Coronary artery (tissue), 2 donors: ENCODE measurements around the gene MDN1.

Source experiments
- DNase-seq: peaks from one replicate; pipeline ENCODE4 v3.0.0-alpha.2; 2017; ENCODE audit warnings: low spot score
- H3K27ac ChIP-seq, 2 donors: fragments of 200-600 bp; sonication (generic); one replicate each; pipeline ENCODE4 v1.5.1; 2016 to 2019
- H3K4me3 ChIP-seq: fragments of 200-600 bp; sonication (generic); 2 replicates; pipeline ENCODE4 v1.5.1; 2016; ENCODE audit warnings: mild to moderate bottlenecking, moderate library complexity
- TF ChIP-seq, protein P1 (sequence below): fragments of 200-600 bp; sonication (generic); IDR thresholded peaks from one replicate; pipeline ENCODE4 v1.5.1; 2019; ENCODE audit warnings: antibody characterized with exemption

MDN1 gene

GRCh38 chr6:89678531-89678930, 141.1 kb downstream of the MDN1 start:
- Histone ChIP-seq H3K27ac (no peak overlapping the region), H3K4me3 (no peak overlapping the region)
- TF ChIP-seq, protein P1, sequence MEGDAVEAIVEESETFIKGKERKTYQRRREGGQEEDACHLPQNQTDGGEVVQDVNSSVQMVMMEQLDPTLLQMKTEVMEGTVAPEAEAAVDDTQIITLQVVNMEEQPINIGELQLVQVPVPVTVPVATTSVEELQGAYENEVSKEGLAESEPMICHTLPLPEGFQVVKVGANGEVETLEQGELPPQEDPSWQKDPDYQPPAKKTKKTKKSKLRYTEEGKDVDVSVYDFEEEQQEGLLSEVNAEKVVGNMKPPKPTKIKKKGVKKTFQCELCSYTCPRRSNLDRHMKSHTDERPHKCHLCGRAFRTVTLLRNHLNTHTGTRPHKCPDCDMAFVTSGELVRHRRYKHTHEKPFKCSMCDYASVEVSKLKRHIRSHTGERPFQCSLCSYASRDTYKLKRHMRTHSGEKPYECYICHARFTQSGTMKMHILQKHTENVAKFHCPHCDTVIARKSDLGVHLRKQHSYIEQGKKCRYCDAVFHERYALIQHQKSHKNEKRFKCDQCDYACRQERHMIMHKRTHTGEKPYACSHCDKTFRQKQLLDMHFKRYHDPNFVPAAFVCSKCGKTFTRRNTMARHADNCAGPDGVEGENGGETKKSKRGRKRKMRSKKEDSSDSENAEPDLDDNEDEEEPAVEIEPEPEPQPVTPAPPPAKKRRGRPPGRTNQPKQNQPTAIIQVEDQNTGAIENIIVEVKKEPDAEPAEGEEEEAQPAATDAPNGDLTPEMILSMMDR = no peak
- no peak for DNase-seq

DNA sequence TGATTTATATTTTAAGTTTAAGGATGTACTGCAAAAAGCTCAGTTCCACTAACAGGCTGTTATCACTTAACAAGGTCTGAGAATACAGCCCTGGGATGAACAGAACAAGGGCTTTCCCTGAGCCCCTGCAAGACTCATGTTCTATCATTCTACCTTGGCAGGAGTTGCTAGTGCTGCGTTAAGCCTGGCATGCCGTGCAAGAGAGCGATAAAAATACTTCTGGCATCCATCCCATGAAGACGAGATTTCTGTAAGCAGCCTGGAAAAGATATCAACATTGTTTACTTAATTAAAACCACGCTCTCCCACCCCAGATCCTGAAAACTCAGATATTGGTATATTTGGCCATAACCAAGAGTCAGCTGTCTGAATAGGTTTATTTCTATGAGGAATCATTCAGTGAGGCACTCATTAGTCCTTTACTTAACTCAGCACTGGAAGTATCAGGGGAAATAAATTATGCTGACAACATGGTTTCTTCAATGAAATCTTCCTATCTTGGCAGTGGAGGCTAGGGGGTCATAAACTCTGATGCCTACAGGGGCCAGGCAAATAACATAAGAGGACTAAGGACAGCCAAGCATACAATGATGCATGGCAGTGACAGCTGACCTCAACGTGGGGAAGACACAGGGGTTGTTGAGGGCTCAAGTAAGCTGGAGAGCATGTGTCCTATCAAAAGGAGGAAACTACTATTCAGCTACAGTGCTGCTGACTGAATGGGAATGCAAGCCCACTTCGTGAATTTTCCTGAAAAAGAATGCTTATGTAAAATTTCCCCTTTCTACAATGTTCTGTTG, 143.4 kb downstream of the MDN1 start:
- no peak for DNase-seq
- Histone ChIP-seq H3K4me3 (no peak overlapping the region), H3K27ac (no peak overlapping the region)
- TF ChIP-seq, protein P1 = no peak

DNA sequence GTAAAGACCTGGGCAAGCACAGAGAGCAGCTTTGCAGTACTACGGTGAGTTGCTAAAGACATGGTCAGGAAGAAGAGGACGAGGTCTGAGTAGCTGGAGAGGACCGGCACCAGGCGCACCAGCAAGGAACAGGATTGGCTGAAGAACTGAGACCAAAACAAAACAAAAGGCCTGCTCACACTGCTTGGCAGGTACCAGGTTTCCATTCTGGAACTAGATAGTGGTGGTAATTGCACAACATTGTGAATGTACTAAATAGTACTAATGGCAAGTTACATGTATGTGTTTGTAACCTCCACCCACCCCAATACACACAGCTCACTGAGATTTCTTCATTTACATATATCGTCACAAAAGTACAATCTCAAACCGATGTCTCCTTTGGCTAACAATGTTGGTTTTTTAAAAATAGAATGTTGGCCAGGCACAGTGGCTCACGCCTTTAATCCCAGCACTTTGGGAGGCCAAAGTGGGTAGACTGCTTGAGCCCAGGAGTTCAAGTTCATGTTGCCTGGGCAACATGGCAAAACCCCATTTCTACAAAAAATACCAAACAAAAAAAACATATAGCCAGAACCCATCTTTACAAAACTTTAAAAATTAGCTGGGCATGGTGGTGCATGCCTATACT, 148.5 kb downstream of the MDN1 start:
- Histone ChIP-seq H3K27ac (no peak overlapping the region), H3K4me3 (no peak overlapping the region)
- TF ChIP-seq, protein P1 = no peak
- no peak for DNase-seq

DNA sequence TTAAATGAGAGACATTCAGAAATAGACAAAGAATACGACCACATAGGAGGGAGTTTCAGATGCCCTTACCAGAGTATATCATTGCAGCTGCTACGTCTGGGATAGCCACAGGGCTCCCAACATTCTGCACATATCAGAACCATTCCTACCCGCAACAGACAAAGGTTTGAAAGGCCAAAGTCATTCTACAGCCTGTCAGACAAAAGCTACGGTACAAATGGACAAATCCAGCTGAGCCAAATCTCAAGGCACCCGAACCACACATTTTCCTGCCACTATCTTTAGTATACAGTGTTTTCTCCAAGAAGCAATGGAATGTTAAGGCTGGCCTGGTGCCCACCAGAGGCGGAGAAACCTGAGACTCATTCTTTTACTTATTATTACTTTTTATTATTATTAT, 150.6 kb downstream of the MDN1 start:
- peak overlapping the region in 1 of 2 donors; percentile 42 for H3K27ac ChIP-seq

GRCh38 chr6:89667872-89668556, 151.6 kb downstream of the MDN1 start:
- Histone ChIP-seq H3K27ac (no peak overlapping the region), H3K4me3 (no peak overlapping the region)
- TF ChIP-seq, protein P1 = no peak
- no peak for DNase-seq

More for the DNA sequence above, 150.6 kb downstream of the MDN1 start:
- no peak for DNase-seq
- H3K4me3 ChIP-seq = no peak overlapping the region
- TF ChIP-seq, protein P1 = no peak

DNA sequence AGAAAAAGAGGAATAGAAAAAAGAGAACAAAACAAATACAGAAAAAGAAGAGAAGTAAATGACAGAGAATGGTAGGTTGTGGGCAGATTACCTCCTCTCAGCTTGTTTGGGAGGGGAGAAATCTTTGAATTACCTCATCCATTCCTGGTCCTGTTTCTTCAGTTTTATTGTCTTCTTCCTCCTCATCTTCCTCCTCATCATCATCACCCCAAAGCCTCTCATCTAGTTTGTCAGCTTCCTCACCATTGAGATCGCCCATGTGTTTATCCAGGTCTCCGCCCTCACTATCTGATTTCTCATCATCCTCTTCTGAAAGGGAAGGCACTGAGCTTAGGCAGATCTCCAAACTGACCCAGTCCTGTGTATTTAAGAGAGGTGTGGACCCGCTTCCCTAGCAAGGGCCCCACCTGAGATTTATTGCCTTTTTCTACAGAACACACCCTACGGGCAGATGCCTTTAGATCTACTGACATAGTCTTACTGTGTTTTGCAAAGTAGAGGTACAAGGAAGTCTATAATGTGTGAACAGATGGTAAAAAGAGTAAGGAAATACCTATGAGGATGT, 156.9 kb downstream of the MDN1 start:
- no peak overlapping the region for H3K4me3 ChIP-seq
- DNase-seq = no peak
- TF ChIP-seq, protein P1 = no peak
- no peak overlapping the region for H3K27ac ChIP-seq
